ENCODE results near the gene ASTL. TPM values are rescaled to one million over a fixed set of nuclear protein-coding genes. Genes with fewer than 3 reads are reported as not detected.
A peak's percentile ranks its signal among the peaks of the same experiment; 100 is the strongest.

Gene ASTL
- total and polyA plus RNA-seq, 2 of the 13 experiments (the other 11 are each of a cell fraction or from before 2014, with no cell fraction given) = not detected

- TF ChIP-seq BORCS8-MEF2B (CRISPR knock-in tag; IDR thresholded peaks at IDR 0.05) (0 out of 2 replicates have a peak, but pooled peaks have one; percentile 20), NFE2 (CRISPR knock-in tag; IDR thresholded peaks at IDR 0.05) (no peak), GABPB1 (CRISPR knock-in tag; IDR thresholded peaks at IDR 0.05) (peak; percentile 50), KMT2A (CRISPR knock-in tag; IDR thresholded peaks at IDR 0.05) (no peak), GABPA (IDR thresholded peaks at IDR 0.05; ENCODE audit: low read depth, low read length) (peak; percentile 31; the same call in 1 of the 2 replicates), GABPA (CRISPR knock-in tag; IDR thresholded peaks at IDR 0.05; ENCODE audit: low read depth) (peak; percentile 65; the same call in 1 of the 2 replicates)
- TF ChIP-seq, protein P1, sequence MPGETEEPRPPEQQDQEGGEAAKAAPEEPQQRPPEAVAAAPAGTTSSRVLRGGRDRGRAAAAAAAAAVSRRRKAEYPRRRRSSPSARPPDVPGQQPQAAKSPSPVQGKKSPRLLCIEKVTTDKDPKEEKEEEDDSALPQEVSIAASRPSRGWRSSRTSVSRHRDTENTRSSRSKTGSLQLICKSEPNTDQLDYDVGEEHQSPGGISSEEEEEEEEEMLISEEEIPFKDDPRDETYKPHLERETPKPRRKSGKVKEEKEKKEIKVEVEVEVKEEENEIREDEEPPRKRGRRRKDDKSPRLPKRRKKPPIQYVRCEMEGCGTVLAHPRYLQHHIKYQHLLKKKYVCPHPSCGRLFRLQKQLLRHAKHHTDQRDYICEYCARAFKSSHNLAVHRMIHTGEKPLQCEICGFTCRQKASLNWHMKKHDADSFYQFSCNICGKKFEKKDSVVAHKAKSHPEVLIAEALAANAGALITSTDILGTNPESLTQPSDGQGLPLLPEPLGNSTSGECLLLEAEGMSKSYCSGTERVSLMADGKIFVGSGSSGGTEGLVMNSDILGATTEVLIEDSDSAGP (CRISPR knock-in tag; IDR thresholded peaks at IDR 0.05; ENCODE audit: borderline replicate concordance) = peak; percentile 51; the same call in 1 of the 2 replicates
- TF ChIP-seq, protein P2, sequence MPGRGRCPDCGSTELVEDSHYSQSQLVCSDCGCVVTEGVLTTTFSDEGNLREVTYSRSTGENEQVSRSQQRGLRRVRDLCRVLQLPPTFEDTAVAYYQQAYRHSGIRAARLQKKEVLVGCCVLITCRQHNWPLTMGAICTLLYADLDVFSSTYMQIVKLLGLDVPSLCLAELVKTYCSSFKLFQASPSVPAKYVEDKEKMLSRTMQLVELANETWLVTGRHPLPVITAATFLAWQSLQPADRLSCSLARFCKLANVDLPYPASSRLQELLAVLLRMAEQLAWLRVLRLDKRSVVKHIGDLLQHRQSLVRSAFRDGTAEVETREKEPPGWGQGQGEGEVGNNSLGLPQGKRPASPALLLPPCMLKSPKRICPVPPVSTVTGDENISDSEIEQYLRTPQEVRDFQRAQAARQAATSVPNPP (CRISPR knock-in tag; IDR thresholded peaks at IDR 0.05) = 0 out of 2 replicates have a peak, but pooled peaks have one; percentile 1
Measured at GRCh38 chr2:96108541-96109360, 29.6 kb downstream of the ASTL start (continued).

- ChIA-PET POLR2A (no interaction called here), CTCF (ENCODE audit: low intra/inter-chr PET ratio, low total read pairs) (interaction anchor here (1.2 kb wide), 1 partner anchor 10 kb away, joined by 3 read pairs; no protein-coding TSS in a partner anchor)
- TF ChIP-seq ZNF550 (CRISPR knock-in tag; IDR thresholded peaks at IDR 0.05; ENCODE audit: borderline replicate concordance) (0 out of 2 replicates have a peak, but pooled peaks have one; percentile 65), ZFX (CRISPR knock-in tag; IDR thresholded peaks at IDR 0.05; ENCODE audit: low read depth) (0 out of 2 replicates have a peak, but pooled peaks have one; percentile 14), POLR2AphosphoS5 (IDR thresholded peaks at IDR 0.05; ENCODE audit: low read depth, low read length) (no peak), SMYD3 (CRISPR knock-in tag; IDR thresholded peaks at IDR 0.05) (0 out of 2 replicates have a peak, but pooled peaks have one; percentile 25), ZNF460 (CRISPR knock-in tag; IDR thresholded peaks at IDR 0.05; ENCODE audit: borderline replicate concordance) (no peak), ZNF652 (CRISPR knock-in tag; IDR thresholded peaks at IDR 0.05; ENCODE audit: borderline replicate concordance, low read depth) (peak; percentile 89), ZNF768 (CRISPR knock-in tag; IDR thresholded peaks at IDR 0.05) (peak; percentile 39; the same call in 1 of the 2 replicates), MIXL1 (CRISPR knock-in tag; IDR thresholded peaks at IDR 0.05) (no peak)
- TF ChIP-seq, protein P2 (CRISPR knock-in tag; IDR thresholded peaks at IDR 0.05) = 0 out of 2 replicates have a peak, but pooled peaks have one; percentile 39
- TF ChIP-seq, protein P3, sequence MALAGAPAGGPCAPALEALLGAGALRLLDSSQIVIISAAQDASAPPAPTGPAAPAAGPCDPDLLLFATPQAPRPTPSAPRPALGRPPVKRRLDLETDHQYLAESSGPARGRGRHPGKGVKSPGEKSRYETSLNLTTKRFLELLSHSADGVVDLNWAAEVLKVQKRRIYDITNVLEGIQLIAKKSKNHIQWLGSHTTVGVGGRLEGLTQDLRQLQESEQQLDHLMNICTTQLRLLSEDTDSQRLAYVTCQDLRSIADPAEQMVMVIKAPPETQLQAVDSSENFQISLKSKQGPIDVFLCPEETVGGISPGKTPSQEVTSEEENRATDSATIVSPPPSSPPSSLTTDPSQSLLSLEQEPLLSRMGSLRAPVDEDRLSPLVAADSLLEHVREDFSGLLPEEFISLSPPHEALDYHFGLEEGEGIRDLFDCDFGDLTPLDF (CRISPR knock-in tag; IDR thresholded peaks at IDR 0.05) = no peak
- no peaks in the 10 kb centered on the region for H3K36me3 ChIP-seq (replicated peaks in 1 of 2; ENCODE audit: control insufficient read depth in 1 of 2, insufficient read depth in 2 of 2, low read length in 2 of 2)
- no peaks in the 10 kb centered on the region for H3K9me3 ChIP-seq (ENCODE audit: low read length)
- no TSS peak for BruUV-seq (replicated peaks)
- in situ Hi-C loops (cut with HindIII; ENCODE audit: extremely low pct_ligation_motif_present, low pct_unique_long_range_greater_than_20kb) = loop anchor here (25.0 kb wide), 2 partner anchors 96 to 271 kb away; no protein-coding TSS in a partner anchor
- intact Hi-C loops (cut with micrococcal nuclease; ENCODE audit: unreplicated experiment) = no loop called here
- ATAC-seq (peak; percentile 35), DNase-seq (ENCODE audit: low spot score) (no peak), FAIRE-seq (no peak)
- peaks cover 5 to 6% of the 10 kb centered on the region in 2 experiments; a peak in 2 of 5 replicates for H3K27me3 ChIP-seq (ENCODE audit: control insufficient read depth in 1 of 2, insufficient read depth in 2 of 2, low read length in 2 of 2)
- H3K4me2 ChIP-seq (ENCODE audit: low read depth, low read length) = peak overlapping the region; percentile 67
- no peak overlapping the region for H2AFZ ChIP-seq (ENCODE audit: low read length)
- H3K4me1 ChIP-seq (ENCODE audit: insufficient read depth, low read length) = peaks cover 30% of the 10 kb centered on the region
- H3K9ac ChIP-seq (ENCODE audit: insufficient read depth, low read depth, low read length) = no peak overlapping the region
- peak overlapping the region in 1 of 3 experiments; percentile 48; a peak in 1 of 6 replicates for H3K4me3 ChIP-seq (replicated peaks in 1 of 3; ENCODE audit: insufficient read depth in 1 of 3, low read depth in 2 of 3, low read length in 3 of 3)
- H4K20me1 ChIP-seq (ENCODE audit: insufficient read depth, low read length) = no peaks in the 10 kb centered on the region
- 5% methylated on average over 3 of the region's 5 CpGs for WGBS (ENCODE audit: low lambda C conversion rate)
- no peak overlapping the region for H3K27ac ChIP-seq (ENCODE audit: extremely low read length, insufficient read depth, low read length)
- H3K79me2 ChIP-seq (ENCODE audit: insufficient read depth, low read length) = no peaks in the 10 kb centered on the region
Measured at GRCh38 chr2:96108151-96108540, 30.2 kb downstream of the ASTL start.
